Ammon's horn (tissue), 1 donor: ENCODE measurements around the gene CEBPG.

ENCODE experiments used
- DNase-seq: peaks from one replicate; pipeline ENCODE4 v3.0.0-alpha.2; 2016; ENCODE audit warnings: low spot score

The CEBPG gene

GRCh38 chr19:33422369-33423180 is 49.1 kb downstream of the CEBPG start:
- no peak for DNase-seq

GRCh38 chr19:33424181-33424580 is 50.7 kb downstream of the CEBPG start:
- no peak for DNase-seq

DNA sequence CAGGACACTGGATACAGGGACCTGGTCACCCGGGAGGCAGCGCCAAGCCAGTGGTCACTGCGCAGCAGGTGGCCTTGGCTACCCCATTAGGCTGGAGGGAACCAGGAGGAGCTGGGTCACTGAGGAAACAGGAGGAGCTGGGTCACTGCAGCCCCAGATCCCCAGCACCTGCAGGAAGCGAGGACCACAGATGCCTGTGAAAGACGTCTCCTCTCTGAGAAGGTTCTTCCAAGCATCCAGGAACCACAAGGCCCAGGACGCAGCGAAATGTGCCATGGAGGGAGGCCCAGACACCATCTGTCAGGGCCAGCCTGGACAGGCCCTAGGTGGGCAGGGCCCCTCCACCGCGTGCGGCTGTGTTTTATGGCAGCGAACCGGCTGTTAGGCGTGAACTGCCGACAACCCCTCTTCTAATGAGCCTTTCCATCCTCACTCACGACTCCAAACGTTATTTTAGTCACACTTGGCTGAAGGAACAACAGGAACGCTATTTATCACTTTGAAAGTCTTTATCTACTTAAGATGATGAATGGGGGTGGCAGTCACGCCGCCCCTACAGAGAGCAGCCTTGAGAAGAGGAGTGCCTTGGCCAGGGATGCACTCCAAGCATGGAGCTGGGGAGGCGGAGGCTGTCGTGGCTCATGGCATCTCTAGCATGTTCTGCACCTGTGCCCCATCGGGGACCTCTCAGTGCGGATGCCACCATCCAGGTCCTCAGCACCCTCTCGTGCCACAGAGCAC is 53.3 kb downstream of the CEBPG start:
- no peak for DNase-seq

GRCh38 chr19:33427801-33428626 is 54.5 kb downstream of the CEBPG start:
- no peak for DNase-seq

DNA sequence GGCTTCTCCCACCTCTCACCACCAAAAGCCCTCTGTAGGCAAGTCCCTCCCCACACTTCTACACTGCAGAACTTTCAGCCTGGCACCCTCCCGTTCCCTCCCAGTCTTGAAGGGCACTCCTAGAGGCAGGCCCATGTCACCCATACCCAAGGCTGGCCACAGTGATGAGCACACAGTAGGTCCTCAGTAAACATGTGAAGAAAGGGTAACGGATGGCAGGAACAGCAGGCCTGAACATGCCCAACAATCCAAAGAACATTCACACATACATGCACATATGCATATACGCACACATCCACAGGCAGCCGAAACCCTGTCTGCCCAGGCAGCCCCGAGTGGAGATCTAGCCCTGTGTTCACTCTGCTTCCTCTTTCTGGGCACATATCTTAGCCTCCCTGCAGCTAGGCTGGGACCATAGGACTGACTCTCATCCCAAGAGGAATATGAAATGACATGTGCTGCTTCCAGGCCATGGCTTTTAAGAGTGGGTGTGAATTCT is 55.2 kb downstream of the CEBPG start:
- DNase-seq = no peak

DNA sequence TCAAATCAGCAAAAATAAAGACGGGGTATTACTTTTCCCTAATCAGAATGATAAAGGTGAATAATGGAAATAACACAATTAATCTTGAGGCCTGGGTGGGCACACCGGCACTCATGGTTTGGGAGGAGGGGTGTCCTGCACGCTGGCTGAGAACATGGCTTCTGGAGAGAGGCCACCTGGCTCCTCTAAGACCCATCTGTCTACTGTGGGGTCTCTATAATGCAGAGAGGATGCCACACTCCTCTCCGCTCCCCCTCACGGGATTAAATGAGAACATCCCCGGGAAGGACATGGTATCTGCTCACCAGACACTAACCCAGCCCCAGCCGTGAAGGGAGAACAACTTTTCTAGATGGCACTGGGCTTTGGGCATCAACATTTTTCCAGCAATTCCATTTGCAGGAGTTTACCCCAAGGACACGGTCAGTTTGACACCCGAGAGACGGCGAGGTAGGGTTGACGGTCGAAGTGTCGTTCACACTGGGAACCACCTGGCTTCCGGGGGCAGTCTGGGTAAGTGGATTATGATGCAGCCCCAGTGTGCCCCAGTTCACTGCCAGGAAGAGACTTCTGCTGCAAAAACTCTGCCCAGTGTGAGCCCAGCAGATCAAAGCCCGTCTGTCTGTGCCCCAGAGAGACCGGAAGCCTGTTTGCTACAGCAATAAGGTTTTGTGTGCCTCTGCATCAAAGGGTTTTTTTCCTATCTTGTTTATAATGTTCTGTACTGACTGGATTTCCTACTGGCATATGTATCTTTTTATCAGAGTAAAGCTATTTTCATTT is 56.6 kb downstream of the CEBPG start:
- no peak for DNase-seq

DNA sequence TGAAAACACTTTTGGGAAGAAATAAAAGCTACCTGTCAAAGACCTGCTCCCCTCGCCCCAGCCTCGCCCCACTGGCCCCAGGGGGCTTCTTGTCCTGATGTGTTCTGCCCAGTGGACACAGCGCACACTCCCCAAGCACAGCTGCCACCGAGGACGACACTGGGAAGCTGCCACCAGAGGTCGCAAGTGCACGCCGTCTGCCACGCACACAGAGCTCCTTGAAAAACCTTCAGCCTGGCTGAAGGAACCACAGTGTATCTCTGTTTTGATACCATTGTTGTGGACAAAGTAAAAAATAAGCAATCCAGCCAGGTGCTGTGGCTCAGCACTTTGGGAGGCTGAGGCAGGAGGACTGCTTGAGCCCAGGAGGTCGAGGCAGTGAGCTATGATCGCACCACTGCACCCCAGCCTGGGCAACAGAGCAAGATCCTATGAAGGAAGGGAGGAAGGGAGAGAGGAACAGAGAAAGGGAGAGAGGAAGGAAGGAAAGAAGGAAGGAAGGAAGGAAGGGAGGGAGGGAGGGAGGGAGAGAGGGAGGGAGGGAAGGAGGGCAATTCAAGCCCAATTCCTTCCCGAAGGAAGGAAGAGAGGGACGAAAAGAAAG is 57.3 kb downstream of the CEBPG start:
- DNase-seq = peak; percentile 91

DNA sequence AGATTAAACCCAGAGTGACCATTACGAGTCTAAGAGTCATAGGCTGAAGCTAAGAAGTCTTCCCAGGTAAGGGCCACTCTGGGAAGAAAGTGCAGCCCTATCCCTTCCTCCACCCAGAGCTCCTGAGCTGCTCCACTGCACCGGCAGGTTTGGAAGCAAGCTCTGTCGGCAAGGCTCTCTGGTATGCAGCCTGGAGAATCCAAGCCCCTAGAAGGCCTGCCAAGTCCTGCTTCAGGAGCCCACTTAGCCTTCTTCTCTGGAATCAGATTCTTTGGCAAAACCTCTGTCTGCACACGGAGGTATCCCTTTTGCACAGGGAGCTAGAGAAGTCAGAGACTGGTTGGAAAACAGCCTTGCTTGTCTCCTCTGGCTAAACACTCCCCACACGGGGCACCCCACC is 58.5 kb downstream of the CEBPG start:
- DNase-seq = no peak
